HL-60/S4 treated with retinoic acid at 250 ng/mL for 4 days and 3 days (cell line): ENCODE measurements around the gene MEMO1.
"Not testable (repeated sequence)": the region's sequence is repeated elsewhere in the genome, so short reads cannot be mapped to it uniquely, and the experiment has no call there.

ENCODE experiments used
- in situ Hi-C: fragments of 300-500 bp; cut with MboI; formaldehyde crosslinking; loops from 2 replicates; pipeline ENCODE4 v1.7.0; 2022; ENCODE audit warnings: low sequenced_read_pairs

The MEMO1 gene

GRCh38 chr2:32010670-32011484 is at the start of gene MEMO1:
Gene MEMO1, minus strand, starts transcription at chr2:32011008. Its CDS starts 761 bp downstream, at chr2:32010247.
- in situ Hi-C loops = no loop called here

DNA sequence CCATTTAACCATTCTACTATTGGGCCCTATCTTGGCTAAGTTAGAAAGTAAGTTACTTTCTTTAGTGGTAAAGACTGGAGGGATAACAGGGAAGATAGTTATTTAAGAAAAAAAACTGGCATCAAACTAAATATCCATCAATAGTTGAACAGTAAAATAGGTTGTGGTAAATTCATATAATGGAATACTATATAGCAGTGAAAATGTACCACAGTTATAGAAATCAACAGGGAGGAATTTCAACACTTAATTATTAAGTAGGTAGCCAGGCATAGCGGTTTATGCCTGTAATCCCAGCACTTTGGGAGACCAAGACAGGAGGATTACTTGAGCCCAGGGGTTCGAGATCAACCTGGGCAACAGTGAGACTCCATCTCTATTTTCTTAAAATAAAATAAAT is 49.5 kb upstream of the MEMO1 start:
- in situ Hi-C loops = no loop called here

- in situ Hi-C loops = no loop called here
Measured at GRCh38 chr2:32058130-32058529, 47.3 kb upstream of the MEMO1 start.

GRCh38 chr2:32054583-32054982 is 43.8 kb upstream of the MEMO1 start:
- in situ Hi-C loops = not testable (repeated sequence)

DNA sequence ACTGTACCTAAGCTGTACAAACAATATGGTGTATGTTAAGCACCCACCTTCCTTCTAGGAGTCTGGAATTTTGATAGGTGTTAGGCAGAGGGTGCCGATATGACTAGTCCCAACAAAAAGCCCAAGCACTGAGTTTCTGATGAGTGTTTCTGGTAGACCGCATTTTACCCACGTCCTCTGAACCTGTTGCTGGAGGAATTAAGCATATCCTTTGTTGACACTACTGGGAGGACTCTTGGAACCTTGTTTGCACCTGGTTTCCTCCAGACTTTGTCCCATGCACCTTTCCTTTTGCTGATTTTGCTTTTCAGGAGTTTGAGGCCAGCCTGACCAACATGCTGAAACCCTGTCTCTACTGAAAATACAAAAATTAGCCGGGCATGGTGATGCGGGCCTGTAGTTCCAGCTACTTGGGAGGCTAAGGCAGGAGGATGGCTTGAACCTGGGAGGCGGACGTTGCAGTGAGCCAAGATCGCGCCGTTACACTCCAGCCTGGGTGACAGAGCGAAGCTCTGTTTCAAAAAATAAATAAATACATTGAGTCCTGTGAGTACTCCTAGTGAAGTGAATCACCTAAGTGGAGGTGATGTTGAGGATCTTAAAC is 41.1 kb upstream of the MEMO1 start:
- in situ Hi-C loops = no loop called here

GRCh38 chr2:32043561-32043960 is 32.8 kb upstream of the MEMO1 start:
- in situ Hi-C loops = no loop called here

DNA sequence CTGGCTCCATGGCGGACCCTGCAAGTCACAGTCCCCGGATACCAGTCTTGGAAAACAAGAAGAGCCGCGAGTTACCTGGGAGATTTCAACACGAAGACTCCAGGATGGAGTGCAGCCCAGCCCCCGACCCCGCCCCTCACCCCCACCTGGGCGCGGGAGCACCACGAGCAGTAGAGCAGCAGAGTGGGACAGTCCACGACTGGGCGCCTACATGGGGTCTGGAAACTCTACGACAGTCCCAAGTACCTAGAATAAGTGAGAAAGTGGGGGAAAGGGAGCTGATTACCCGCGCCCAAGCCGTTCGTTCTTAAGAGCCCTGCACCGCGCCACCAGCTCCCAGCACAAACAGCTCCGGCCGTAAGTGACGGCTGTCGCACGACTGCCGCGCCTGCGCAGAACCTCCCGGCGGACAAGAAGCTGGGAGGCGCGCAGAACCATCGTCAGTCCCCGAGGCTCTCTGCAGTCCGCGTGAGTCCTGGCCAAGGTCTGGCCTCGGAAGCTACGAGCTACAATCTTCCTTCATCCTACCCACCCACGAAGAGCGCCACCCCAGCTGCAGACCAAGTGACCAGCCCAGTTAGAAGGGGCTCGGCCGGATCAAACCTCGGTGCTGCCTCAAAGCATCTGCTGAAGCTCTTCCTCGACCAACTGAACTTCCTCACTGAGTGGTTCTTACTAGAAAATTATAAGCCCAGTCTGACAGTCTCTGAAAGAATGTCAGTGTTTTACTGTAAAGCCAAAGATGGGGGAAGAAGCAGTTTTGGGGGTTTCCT is 28.8 kb upstream of the MEMO1 start, which contains the start of gene DPY30:
TSS of gene DPY30 (minus strand) at position 359 of the 773 bp plus-strand sequence. CDS start at position 10, 349 bp downstream.
- in situ Hi-C loops = no loop called here

- in situ Hi-C loops = not testable (repeated sequence)
Measured at GRCh38 chr2:32034198-32034887, 23.5 kb upstream of the MEMO1 start.

- in situ Hi-C loops = not testable (repeated sequence)
Measured at GRCh38 chr2:32018789-32019482, 8.1 kb upstream of the MEMO1 start.

DNA sequence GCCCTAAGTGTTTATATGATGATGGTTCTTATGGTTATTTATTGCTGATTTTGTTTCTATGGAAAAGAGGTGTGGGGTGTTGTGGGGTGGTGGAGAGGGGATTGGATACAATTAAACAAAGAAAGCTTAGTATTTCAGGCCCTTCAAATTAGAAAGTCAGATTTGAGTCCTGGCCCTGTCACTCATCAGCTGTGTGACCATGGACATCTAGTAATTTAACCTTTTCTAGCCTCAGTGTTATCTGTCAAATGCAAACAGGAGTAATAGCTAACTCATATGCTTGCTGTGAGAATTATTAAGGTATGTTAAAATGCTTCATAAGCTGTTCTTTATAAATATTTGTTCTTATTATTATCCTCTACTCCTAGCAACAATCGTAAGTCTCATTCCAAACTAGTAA is 2.1 kb upstream of the MEMO1 start:
- in situ Hi-C loops = no loop called here

DNA sequence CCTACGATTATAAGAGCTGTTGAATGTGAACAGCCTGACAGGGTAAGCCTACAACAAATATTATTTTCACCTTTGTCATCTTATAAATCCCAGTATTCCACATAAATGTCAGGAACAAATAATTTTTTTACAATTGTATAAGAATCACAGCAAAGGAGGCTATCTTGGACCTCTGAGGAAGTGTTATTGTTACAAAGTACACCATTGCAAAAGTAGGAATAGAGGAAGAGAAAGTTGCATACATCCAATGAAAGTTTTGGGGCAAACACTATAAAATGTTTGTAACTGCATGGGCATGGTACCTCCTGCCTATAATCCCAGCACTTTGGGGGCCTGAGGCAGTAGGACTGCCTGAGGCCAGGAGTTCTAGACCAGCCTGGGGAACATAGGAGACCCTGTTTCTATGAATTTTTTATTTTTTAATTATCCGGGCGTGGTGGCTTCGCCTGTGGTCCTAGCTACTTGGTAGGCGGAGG is 715 bp upstream of the MEMO1 start:
- in situ Hi-C loops = no loop called here

DNA sequence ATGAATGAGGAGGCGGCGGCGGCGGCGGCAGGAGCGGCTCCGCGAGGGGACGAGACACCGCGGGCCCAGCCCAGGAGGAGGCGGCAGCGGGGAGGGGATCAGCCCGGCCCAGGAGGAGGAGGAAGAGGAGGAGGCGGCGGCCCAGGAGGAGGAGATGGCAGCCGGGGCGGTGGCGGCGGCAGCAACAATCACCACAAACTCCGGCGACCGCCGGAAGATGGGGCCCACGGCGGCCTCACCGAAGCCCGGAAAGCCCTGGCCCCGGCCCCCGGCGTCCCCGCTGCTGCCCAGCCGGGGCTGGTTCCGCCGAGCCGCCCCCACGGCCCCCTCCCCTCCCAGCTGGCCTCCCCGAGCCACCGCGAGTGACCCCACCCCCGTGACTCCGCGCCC is 533 bp downstream of the MEMO1 start:
- in situ Hi-C loops = not testable (repeated sequence)

DNA sequence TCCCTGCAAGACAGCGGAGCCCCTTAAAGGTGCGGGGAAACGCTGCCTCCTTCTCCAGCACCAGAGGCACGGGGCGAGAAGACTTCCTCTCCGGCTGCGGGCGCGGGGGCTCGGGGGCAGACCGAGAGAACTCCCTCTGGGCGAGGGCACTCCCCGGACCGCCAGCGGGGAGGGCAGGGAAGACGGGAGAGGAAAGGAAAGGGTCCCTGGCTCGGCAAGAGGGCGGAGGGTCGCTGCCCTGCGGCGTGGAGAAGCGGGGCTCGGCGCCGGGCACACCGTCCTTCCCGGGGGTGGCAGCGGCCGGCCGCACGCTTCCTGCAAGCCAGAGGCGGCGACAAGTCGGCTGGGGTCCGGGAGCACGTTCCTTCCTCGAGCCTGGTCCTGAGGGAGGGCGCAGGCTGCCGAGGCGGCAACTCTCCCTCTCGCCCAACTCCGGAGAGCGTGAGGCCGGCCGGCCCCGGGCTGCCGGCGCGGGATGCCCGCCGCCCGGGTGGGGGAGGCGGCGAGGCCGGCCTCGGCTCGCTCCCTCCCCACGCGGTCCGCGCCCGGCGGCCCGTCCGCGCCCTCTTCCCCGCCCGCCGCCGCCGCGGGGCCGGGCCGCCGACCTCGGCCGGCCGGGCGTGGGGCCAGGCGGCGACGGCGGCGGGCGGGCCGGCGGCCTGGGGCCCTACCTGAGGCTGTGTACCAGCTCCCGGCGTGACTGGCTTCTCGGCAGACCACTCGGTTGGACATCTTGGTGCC is 1.1 kb downstream of the MEMO1 start:
- in situ Hi-C loops = no loop called here

DNA sequence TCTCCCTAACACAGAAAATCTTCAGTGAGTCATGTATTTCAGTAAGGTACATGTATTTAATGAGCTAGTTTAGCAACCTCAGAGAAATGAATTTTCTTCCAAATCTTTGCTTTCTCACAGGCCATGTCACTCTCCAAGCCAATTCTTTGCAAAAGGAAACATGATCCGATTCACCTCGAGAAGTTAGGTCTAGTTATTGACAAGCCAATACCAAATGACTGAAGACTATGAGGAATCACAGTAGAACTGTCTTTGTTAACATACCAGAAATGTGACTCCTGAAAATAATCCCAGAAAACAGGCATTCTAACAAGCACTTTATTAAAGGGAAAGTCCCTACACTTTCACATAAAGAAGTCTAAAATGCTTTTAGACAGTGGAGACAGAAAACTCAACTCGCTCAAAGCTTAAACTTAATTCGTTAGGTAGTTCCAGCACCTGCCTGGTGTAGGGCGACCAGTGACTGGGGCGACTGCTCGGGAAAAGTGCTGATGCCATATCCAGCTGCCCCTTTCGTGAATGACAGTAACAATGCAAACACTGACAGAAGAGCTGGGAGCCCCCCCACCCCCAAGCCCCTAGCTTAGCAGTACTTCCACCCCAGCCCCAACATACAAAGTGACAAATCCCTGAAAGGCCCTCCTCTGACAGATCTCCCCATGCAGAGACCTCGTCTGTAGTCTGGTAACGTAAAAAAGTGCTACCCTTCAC is 1.8 kb downstream of the MEMO1 start:
- in situ Hi-C loops = no loop called here

- in situ Hi-C loops = no loop called here
Measured at GRCh38 chr2:32007121-32007391, 3.8 kb downstream of the MEMO1 start.

DNA sequence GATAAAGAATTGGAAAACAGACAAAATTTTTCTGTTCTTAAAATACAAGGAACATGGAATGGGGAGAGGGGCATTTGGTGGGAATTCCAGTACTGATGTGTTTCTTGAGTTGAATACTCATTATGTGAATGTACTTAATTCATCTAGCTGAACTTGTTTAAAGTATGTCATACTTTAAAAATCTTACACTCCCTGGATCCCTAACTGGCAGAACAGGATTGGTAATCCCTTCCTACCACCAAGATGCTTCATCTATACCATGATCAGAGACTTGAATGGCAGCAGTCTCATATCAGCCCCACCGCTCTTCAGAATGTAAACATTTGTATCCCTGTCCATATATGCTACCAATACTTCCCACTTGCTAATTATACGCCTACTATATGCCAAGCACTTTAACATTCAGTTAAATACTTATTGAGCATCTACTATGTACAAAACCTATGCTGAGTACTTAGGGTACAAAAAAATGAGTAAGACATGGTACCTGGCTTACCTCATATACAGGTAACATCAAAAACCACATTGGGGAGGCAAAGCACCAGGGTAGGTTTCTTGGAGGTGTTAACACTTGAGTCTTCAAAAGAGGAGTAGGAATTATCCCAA is 5.3 kb downstream of the MEMO1 start:
- in situ Hi-C loops = no loop called here

- in situ Hi-C loops = no loop called here
Measured at GRCh38 chr2:32003791-32004190, 7.0 kb downstream of the MEMO1 start.

- in situ Hi-C loops = no loop called here
Measured at GRCh38 chr2:32002406-32002805, 8.4 kb downstream of the MEMO1 start.

DNA sequence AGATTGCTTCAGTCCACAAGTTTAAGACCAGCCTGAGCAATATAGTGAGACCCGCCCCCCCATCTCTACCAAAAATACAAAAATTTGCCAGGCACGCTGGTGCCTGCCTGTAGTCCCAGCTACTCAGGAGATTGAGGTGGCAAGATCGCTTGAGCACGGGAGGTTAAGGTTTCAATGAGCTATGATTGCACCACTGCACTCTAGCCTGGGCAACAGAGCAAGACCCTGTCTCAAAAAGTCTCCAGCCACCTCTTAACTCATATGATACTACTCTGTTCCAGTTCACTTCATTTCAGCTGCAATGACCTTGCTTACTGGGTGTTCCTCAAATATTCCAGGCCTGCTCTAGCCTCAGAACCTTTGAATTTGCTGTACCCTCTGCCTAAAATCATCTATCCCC is 11.4 kb downstream of the MEMO1 start:
- in situ Hi-C loops = no loop called here
